Fibroblast of the conjunctiva (primary cell): ENCODE results near the gene TXNDC8.
A peak's percentile ranks its signal among the peaks of the same experiment; 100 is the strongest.

ENCODE experiments used
- DNase-seq: peaks from one replicate; pipeline ENCODE4 v3.0.0-alpha.2; 2010; ENCODE audit warnings: low read depth

The TXNDC8 gene

DNA sequence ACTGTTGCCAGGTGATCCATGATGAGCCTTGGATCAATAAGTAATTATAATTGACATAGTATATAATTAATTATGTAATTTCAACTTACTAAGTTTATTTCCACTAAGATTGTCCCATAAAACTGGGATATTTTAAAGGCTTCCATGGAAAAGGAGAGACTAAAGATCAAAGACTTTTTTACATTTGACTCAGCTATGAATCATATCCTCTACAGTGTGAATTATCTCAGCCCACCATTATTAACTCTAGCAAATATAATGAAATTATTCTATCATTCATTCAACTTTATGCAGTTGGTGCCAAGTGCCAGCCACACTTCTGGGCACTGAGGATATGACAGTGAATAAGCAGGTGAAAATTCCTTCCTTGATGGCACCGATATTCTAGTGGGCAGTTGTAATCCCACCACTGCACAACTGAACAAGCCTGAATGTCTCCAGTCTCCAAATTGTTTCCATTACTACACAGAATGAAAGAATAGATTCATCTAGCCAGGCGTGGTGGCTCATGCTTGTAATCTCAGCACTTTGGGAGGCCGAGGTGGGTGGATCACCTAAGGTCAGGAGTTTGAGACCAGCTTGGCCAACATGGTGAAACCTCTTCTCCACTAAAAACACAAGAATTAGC is 59.5 kb downstream of the TXNDC8 start:
- DNase-seq = no peak

DNA sequence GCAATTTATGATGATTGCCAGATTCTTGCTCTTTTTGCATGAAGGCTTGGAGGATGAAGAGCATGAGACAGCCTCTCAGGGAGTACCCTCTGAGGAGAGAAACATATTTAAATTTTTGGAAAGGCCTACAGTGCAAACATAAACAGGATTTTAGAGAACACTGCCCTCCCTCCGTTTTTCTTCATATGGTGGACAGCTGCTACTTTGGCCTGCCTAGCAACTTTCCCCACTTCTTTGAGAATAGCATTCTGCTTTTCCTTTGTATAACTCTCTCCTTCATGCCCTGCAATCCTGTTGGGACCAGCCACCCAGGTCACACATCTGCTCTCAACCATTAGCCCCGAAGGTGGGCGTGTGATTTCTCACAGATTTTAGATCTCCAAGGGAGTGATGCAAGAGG is 60.9 kb downstream of the TXNDC8 start:
- no peak for DNase-seq

DNA sequence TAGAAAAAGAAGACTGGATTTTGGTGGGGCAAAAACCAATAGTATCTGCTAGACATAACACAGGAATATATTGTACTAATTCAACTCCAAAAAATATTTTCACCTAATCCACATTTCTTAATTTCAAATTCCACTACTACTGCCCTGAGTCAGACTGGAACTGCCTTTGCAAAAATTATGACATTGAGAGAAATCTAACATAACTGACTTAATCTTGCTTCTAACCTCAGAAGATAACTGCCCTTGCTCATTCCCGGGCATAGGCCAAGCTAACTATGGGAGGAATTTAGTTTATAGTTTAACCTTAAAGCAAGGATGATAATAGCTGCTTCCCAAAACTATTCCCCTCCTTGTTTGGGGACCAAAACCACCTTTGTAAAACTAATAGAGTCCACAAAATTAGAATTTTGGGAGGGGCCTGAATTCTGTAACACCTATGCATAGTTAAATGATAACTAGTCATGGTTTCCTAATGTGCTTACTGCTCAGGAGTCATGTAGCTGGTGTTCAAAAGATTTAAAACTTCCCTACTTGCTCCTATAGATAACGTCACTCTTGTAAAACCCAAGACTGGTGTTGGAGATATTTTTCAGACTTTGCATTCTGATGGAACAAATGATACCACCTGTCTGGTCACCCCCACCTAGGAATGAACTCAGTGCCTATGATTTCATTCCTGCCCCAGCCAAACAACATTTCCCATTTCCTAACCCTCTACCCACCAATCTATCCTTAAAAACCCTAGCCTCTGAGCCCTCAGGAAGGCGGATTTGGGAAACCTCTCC is 67.3 kb downstream of the TXNDC8 start:
- no peak for DNase-seq

DNA sequence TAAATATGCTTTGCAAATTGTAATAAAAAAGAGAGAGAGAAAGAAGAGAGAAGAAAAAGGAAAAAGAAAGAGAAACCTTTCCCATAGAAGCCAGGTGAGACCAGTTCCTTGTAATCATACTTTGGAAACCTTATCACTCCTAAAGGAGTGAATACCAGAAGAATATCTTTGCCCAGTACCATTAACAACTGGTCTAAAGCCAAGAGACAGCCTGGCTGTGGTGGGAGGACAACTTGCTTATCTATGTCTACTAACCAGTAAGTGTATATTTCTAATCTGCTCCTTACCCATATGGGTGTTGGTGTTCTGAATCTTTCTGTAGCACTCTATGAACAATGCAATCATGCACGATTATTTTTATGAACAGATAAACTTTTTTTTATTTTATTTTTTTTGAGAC is 70.9 kb downstream of the TXNDC8 start:
- no peak for DNase-seq

DNA sequence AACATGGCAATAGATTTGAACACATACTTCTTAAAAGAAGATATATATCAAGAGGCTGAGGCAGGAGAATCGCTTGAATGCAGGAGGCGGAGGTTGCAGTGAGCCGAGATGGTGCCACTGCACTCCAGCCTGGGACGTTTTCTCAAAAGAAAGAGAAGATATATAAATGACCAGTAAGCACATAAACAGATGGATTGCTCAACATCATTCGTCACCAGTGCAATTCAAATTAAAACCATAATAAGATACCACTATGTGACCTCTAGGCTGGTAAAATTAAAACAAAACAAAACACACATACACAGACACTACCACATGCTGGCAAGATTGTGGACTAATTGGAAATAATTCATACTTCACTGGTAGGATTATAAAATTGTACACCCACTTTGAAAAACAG is 76.0 kb downstream of the TXNDC8 start:
- DNase-seq = no peak

DNA sequence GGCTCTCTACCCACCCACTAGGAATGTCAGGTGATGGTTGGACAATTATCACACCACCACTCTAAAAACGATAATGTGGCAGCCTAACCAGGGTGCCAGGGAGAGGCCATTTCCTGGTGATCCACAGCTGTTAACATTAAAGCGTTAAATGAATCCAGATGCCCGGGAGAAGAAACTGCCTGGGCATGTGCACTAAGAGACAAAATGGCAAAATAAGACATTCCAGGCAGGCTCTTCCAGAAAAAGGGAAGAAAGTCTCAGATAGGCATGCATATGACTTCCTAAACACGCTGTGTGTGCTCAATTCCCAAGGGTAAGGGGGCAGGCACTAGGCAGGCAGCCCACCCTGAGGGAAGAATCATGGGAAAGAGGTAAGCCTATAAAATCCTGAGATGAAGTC is 76.8 kb downstream of the TXNDC8 start:
- DNase-seq = no peak

DNA sequence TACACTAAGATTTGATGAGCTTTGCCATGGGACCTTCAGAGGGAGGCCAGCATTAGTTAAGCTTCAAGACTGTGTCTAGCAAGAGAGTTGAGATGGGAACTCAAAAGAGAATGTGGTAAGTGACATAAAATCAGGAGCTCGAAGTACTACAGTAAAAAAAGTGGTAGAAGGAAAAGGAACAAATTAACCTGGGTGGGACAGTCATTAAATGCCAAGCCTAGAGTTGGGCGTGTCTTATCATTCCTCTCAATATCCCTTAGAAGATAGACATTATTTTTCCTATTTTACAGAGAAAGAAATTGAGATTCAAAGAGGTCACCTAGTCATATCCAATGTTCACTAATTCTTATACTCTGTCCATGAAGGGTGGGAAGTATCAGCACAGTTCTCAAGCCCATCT is 78.1 kb downstream of the TXNDC8 start:
- DNase-seq = no peak

DNA sequence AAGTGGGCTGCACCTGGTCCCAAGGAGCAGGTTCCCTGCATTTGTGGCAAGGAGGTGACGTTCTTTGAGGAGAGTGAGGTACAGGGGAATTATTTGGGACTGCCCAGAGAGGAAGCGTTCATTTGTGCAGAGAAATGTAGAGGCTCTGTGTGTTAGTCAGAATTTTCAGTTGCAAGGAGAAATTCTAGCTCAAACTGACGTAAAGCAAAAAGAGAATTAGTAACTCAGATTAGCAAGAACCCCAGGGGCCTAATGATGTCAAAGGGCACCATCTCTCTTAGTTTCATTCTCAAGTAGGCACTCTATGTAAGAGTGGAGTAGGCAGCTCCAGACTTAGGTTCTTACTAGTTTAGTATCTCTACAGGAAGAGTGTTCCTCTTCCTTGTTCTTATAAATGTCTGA is 79.0 kb downstream of the TXNDC8 start:
- DNase-seq = no peak

DNA sequence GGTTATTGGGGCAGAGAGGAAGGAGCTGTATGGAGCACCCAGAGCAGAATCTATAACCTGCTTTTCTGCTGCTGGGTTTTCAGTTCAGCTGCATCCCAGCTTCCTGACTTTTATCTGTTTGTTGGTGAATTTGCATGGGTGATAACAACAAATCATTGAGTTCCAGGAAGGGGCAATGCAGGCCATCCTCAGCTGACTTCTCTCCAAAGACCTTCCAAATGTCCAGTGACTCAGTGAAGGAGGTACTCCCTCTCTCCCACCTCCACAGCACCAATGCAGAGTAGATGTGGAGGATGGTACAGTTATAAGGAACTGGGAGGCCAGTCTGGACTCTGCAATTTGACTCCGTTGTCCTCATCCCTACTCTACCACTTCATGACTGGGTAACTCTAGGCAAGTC is 79.7 kb downstream of the TXNDC8 start:
- DNase-seq = no peak

DNA sequence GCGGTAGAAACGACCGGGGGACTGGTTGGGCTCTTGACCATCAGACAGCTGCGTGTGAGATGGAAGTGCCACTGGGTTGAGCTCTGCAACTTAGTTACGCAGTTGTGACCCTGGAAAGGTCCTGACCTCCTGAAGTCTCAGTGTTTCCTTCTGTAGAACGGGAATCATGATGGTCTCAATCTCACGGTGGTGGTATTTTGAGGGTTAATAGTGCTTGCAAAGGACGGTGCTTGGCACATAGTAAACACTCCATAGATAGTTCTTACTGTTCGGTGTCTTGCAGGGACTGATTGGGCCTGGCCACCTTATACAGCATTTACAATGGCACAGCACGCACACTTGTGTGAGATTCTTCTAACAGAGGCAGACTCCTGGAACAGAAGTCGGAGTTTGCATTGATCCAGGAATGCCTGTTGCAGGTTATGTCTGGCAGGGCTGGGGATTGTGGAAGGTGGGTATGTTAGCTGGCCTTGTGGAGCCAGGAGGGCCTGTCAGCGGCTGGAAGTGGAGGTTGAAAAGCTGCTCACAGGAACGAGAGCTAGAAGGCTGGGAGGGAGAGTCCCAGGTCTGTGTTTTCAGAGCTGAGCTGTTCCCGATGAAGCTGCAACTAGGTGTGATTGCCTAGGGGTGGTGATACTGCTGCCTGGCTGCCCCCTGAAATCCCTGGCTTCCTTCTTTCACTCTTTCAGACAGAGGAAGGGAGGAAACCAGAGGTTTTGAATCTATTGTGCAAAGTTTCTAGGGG is 80.4 kb downstream of the TXNDC8 start:
- no peak for DNase-seq

DNA sequence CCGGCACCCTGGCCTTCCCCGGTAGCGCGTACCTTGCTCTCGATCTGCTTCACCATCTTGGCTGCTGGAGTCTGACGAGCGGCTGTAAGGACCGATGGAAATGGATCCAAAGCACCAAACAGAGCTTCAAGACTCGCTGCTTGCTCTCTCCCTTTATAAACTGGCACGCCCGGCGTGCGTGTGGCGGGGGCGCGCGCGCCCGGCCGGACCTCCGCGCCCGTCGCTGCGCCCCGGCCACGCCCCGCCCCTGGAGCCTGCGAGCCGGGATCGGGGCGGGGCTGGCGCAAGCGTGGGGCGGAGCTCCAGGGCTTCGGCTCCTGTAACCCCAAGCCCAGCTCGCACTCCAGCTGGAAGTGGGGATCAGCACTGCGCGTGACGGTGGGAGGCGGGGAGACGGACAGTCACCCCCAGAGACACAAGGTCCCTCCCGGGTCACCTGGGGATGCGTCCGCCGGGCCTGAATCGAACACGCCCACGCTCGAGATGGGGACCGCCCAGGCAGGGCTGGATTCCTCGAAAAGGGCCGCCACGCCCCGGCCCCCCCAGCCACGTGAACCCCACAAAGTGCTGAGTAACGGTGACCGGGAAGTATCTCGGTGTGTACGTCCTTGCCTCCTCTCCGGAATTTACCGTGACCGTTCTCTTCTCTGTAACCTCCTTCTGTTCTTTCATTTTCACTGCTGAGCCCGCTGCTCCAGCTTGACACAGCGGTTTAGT is 81.1 kb downstream of the TXNDC8 start, which contains the start of gene TXN:
Gene TXN (minus strand): TSS at position 128 of the 717 bp plus-strand sequence. CDS start 72 bp downstream, at position 56.
- DNase-seq = peak; percentile 82

DNA sequence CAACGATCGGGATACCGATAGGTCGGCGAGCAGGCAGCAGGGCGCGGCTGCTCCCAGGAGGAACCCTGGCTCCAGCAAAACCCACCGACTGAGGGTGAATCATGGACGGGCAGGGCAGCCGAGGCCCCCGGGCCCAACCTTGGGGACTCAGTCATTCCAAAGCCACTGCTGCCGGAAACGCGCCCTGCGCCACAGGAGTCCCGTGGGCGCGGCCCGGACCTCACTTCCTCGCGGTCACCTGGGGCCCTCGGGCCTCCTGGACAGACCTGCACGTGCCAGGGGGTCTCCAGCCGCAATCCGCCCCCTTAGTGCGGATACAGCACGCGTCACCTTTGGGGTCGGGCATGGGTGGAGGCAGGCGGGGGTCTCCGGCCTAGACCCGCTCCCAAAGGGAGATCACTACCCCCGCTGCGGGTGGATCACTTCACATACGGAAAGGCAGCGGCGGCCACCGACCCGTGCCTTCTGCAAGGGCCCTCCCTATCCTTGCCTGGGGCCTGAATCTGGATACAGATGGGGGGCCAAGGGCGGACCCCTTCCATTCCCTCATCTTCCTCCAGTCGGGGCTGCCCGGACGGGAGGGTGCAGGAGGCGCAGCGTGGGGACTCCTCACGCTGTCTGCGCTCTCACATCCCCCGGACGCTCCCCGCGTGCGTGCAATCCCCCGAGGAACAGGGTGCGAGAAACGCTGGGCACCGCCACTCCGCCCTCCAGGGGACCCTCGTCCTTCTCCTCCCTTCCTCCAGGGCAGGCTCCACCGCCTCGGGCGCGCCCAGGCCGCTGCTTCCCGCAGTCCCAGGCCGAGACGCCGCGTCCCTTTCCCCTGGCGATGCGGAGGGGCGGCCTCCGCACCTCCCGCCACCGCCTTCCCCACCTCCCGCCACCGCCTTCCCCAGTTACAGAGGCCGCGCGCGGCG is 81.9 kb downstream of the TXNDC8 start:
- DNase-seq = no peak

DNA sequence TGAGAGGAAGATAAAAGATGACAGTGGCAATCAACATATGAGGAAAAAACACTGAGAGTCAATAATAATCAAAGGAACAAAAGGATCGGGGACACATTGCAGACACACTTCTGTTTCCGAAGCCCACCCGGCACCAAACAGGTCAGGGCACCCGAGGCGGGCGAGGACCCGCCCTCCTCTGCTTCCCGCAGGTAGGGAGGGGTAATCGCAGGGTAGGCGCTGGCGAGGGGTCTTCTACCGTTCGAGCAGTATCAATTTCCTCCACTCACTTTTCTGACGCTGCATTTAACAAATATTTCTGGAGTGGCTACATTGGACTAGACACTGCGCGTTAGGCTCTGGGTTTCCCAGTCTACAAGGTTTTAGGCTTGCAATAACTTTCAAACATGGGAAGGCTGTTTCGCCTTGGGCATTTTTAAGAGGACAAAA is 82.6 kb downstream of the TXNDC8 start:
- DNase-seq = no peak

DNA sequence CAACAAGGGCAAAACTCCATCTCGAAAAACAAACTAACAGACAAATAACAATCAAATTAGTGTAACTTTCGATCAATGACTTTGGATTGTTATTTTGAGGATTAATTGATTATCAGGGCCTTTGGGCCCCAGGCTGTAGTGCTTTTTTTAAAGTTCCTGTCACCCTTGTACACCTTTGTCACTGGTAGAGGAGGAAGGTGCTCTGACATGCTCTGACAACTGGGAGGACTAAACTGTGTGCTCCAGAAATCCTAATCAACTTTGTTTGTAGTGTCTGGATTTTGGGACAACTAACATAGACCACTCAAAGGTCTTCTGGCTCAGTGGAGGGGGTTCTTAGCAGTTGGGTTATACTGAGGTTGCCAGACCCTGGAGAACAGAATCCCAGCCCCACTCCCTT is 83.2 kb downstream of the TXNDC8 start:
- no peak for DNase-seq
